Measurements from ENCODE around the gene KANTR. TPM values are rescaled to one million over a fixed set of nuclear protein-coding genes. Genes with fewer than 3 reads are reported as not detected.
"Not testable (repeated sequence)": the region's sequence is repeated elsewhere in the genome, so short reads cannot be mapped to it uniquely, and the experiment has no call there.

Gene KANTR
- total RNA-seq, 1 experiment from 2014 or later: 18.2 TPM

- no peaks in the 10 kb centered on the region for H3K27me3 Mint-ChIP-seq (ENCODE audit: unreplicated experiment)
- no TSS peak for BruUV-seq (replicated peaks)
- no peak for DNase-seq
- no peak for TF ChIP-seq CTCF (IDR thresholded peaks at IDR 0.05; ENCODE audit: unreplicated experiment)
- H3K27ac Mint-ChIP-seq (ENCODE audit: unreplicated experiment): no peak overlapping the region
- no peak overlapping the region for H3K4me3 Mint-ChIP-seq (ENCODE audit: low read depth, unreplicated experiment)
- no peaks in the 10 kb centered on the region for H3K36me3 Mint-ChIP-seq (ENCODE audit: insufficient read depth, unreplicated experiment)
- intact Hi-C loops (cut with micrococcal nuclease; ENCODE audit: unreplicated experiment): no loop called here
- H3K4me1 Mint-ChIP-seq (ENCODE audit: low read depth, unreplicated experiment): no peaks in the 10 kb centered on the region
- H3K9me3 Mint-ChIP-seq (ENCODE audit: low read depth, unreplicated experiment): no peaks in the 10 kb centered on the region
- CTCF ChIA-PET: interaction anchor here (0.7 kb wide), 1 partner anchor 97 kb away, joined by 3 read pairs; no protein-coding TSS in a partner anchor
Observed at GRCh38 chrX:53163436-53163835, 69.5 kb downstream of the KANTR start.

- DNase-seq; H3K27me3 Mint-ChIP-seq (ENCODE audit: unreplicated experiment); intact Hi-C loops (cut with micrococcal nuclease; ENCODE audit: unreplicated experiment); H3K4me1 Mint-ChIP-seq (ENCODE audit: low read depth, unreplicated experiment); H3K36me3 Mint-ChIP-seq (ENCODE audit: insufficient read depth, unreplicated experiment); H3K4me3 Mint-ChIP-seq (ENCODE audit: low read depth, unreplicated experiment); H3K27ac Mint-ChIP-seq (ENCODE audit: unreplicated experiment); H3K9me3 Mint-ChIP-seq (ENCODE audit: low read depth, unreplicated experiment); BruUV-seq (replicated peaks): not testable (repeated sequence)
- CTCF ChIA-PET: interaction anchor here (0.6 kb wide), 1 partner anchor 1567 kb away, joined by 4 read pairs; no protein-coding TSS in a partner anchor
Observed at GRCh38 chrX:53164566-53164965, 70.6 kb downstream of the KANTR start.

- no TSS peak for BruUV-seq (replicated peaks)
Observed at GRCh38 chrX:53166103-53166502, 72.2 kb downstream of the KANTR start.

GRCh38 chrX:53171356-53171755, 77.4 kb downstream of the KANTR start:
- no peak for TF ChIP-seq CTCF (IDR thresholded peaks at IDR 0.05; ENCODE audit: unreplicated experiment)
- BruUV-seq (replicated peaks): no TSS peak
- no peak for DNase-seq
- Mint-ChIP-seq H3K9me3 (ENCODE audit: low read depth, unreplicated experiment) (peaks cover 4% of the 10 kb centered on the region), H3K4me1 (ENCODE audit: low read depth, unreplicated experiment) (no peaks in the 10 kb centered on the region), H3K27ac (ENCODE audit: unreplicated experiment) (no peak overlapping the region), H3K27me3 (ENCODE audit: unreplicated experiment) (no peaks in the 10 kb centered on the region), H3K4me3 (ENCODE audit: low read depth, unreplicated experiment) (no peak overlapping the region), H3K36me3 (ENCODE audit: insufficient read depth, unreplicated experiment) (no peaks in the 10 kb centered on the region)
- intact Hi-C loops (cut with micrococcal nuclease; ENCODE audit: unreplicated experiment): no loop called here
- CTCF ChIA-PET: no interaction called here

More at GRCh38 chrX:53166103-53166502, 72.2 kb downstream of the KANTR start:
- CTCF ChIA-PET: no interaction called here
- no peak for DNase-seq
- intact Hi-C loops (cut with micrococcal nuclease; ENCODE audit: unreplicated experiment): no loop called here
- H3K9me3 Mint-ChIP-seq (ENCODE audit: low read depth, unreplicated experiment): no peaks in the 10 kb centered on the region
- H3K27ac Mint-ChIP-seq (ENCODE audit: unreplicated experiment): no peak overlapping the region
- H3K4me3 Mint-ChIP-seq (ENCODE audit: low read depth, unreplicated experiment): no peak overlapping the region
- TF ChIP-seq CTCF (IDR thresholded peaks at IDR 0.05; ENCODE audit: unreplicated experiment): no peak
- H3K4me1 Mint-ChIP-seq (ENCODE audit: low read depth, unreplicated experiment): no peaks in the 10 kb centered on the region
- H3K27me3 Mint-ChIP-seq (ENCODE audit: unreplicated experiment): no peaks in the 10 kb centered on the region
- H3K36me3 Mint-ChIP-seq (ENCODE audit: insufficient read depth, unreplicated experiment): no peaks in the 10 kb centered on the region

Other genes with a start within 250 kb of the KANTR start
- not detected in 2 replicates for gene XAGE3, start 226.1 kb upstream of the KANTR start, total RNA-seq (2022)
- gene FAM156B, start 196.8 kb upstream of the KANTR start, total RNA-seq (2022): 8.4 and 9.3 TPM in 2 replicates
- gene FAM156A, start 135.6 kb upstream of the KANTR start, total RNA-seq (2022): 18.0 and 19.7 TPM in 2 replicates
- gene GPR173, start 45.4 kb upstream of the KANTR start, total RNA-seq (2022): 0.68 and 0.78 TPM in 2 replicates
- gene TSPYL2, start 11.8 kb upstream of the KANTR start, total RNA-seq (2022): 18.8 and 19.9 TPM in 2 replicates
- gene KDM5C, start 131.1 kb downstream of the KANTR start, total RNA-seq (2022): 91.6 and 98.4 TPM in 2 replicates
- gene IQSEC2, start 187.4 kb downstream of the KANTR start, total RNA-seq (2022): 14.1 and 15.2 TPM in 2 replicates